PFSK-1 (cell line): ENCODE measurements around the gene RMI2.

ENCODE experiments used
- POLR2AphosphoS5 ChIP-seq: IDR thresholded peaks from 2 replicates; pipeline ENCODE4 v1.6.1; 2012; ENCODE audit warnings: low read depth, mild to moderate bottlenecking, control low read depth, low read length, moderate library complexity
- REST ChIP-seq, 2 experiments: IDR thresholded peaks; 2 replicates each; pipeline versions ENCODE4 v1.6.1 to v1.8.0; 2011 to 2012; ENCODE audit warnings: low read depth in 2 of 2, low read length in 2 of 2, control low read depth in 1 of 2, inconsistent platforms in 1 of 2, mild to moderate bottlenecking in 1 of 2, moderate library complexity in 1 of 2; ENCODE audit not compliant: insufficient read depth in 1 of 2

DNA sequence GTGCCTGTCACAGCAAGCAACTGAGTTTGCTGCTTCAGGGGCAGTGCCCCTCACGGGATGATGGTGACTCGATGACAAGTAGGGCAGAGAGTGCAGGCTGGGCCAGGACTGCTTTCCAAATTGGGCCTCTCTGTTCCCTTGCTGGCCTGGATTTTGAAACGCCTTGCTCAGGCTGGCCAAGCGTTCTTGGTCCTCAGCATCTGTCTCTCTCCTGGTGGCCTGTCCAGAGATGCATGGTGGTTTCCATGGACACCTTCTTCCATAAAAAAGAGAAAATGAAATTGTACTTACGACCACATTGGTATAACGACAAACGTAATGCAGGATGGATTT, 44.7 kb upstream of the RMI2 start:
- TF ChIP-seq REST (IDR thresholded peaks at IDR 0.05; ENCODE audit: insufficient read depth in 1 of 2, low read depth in 2 of 2, low read length in 2 of 2): no peak
- no peak for TF ChIP-seq POLR2AphosphoS5
